GM23338 (cell line): Measurements from ENCODE around the gene SMAGP.

Experiments
- CTCF ChIP-seq, 2 experiments: fragments of 200-600 bp in 1 of 2; sonication (generic) in 1 of 2; conservative IDR thresholded peaks; 2 replicates each; pipeline versions ENCODE4 v1.5.1 to v1.6.1; 2016 to 2017; ENCODE audit warnings: antibody characterized with exemption in 2 of 2, low read depth in 2 of 2, mild to moderate bottlenecking in 2 of 2, moderate library complexity in 1 of 2
- ETS1 ChIP-seq: IDR thresholded peaks from 2 replicates; pipeline ENCODE4 v1.6.1; 2016; ENCODE audit warnings: antibody characterized with exemption
- POLR2AphosphoS5 ChIP-seq: IDR thresholded peaks from 2 replicates; pipeline ENCODE4 v1.6.1; 2016; ENCODE audit warnings: antibody characterized with exemption, low read depth
- REST ChIP-seq: IDR thresholded peaks from one replicate; pipeline ENCODE4 v1.6.1; 2018; ENCODE audit warnings: antibody characterized with exemption; ENCODE audit not compliant: unreplicated experiment
- ZNF331 ChIP-seq: fragments of 250-450 bp; sonication (Bioruptor Pico); IDR thresholded peaks from 2 replicates; pipeline ENCODE4 v1.5.0; 2020; ENCODE audit warnings: low read depth, mild to moderate bottlenecking, moderate library complexity

DNA sequence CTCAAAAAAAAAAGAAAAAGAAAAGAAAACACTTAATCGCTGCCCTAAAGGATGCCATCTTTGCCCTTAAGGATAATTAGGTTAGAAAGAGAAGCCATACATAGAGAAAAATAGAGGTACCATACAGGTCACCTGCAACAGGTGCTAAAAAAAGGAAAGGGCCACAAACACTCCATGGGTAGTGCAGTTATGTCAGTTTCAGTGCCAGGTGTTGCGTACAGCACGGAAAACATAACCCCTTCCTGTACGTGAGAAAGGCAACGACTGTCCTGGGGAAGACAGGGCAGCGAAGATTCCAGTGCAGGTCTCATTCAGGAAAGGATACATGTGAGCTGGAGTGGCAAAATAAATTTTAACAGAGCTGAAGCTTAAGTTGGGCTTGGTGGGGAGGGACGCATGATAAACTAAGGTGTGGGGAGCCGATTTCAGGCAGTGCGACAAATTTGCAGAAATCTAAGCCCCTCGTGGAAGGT lies 32.1 kb downstream of the SMAGP start:
- TF ChIP-seq POLR2AphosphoS5, result no peak
- no peak for TF ChIP-seq CTCF (conservative IDR thresholded peaks at IDR 0.05; ENCODE audit: low read depth in 2 of 2)
- no peak for TF ChIP-seq ZNF331 (CRISPR knock-in tag)
- no peak for TF ChIP-seq REST
- no peak for TF ChIP-seq ETS1
